NCI-H2171 treated with DMSO at 0.1 percent for 48 hours (cell line): ENCODE data around the gene PRDX6.
"Not testable (repeated sequence)": the region's sequence is repeated elsewhere in the genome, so short reads cannot be mapped to it uniquely, and the experiment has no call there.

Source experiments
- DNase-seq: peaks from one replicate; lab custom pipeline; 2025; lab: John Stamatoyannopoulos, UW

PRDX6 gene

DNA sequence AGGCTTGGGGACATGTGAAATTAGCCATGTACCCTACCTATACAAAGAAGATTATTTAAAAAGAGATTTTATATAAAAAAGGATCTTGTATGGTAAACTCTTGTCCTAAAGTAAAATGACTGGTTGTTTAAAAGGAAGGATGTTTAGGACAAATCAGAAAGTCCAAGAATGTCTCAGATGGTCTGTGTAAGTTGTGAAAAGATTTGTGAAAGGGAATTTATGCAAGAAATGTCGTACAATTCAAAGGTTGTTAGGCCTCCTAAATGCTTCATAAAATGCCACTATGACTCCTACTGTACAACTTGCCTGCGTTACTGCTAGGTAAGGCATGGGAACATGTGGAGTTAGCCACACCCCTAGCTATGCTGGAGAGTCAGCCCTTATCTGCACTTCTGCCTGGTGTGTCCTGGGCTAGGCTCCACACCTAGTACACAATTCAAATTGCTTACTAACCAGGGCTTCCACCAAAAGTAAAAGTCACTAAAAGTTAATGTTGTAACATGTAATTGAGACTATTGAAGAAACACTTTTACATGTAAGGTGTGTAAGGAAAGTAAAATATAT lies 19.7 kb downstream of the PRDX6 start:
- no peak for DNase-seq

DNA sequence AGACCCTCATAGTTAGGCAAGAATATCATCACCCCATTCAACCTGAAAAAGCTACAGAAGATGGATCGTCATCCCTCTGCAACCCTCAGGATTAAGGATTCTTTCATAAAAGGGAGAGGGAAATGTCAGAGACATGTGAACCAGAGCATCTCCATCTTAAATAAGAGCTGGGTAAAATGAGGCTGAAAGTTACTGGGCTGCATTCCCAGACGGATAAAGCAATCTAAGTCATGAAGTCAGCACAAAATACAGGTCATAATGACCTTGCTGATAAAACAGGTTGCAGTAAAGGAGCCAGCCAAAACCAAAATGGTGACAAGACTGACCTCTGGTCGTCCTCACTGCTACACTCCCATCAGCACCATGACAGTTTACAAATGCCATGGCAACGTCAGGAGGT lies 22.6 kb downstream of the PRDX6 start:
- DNase-seq = no peak

DNA sequence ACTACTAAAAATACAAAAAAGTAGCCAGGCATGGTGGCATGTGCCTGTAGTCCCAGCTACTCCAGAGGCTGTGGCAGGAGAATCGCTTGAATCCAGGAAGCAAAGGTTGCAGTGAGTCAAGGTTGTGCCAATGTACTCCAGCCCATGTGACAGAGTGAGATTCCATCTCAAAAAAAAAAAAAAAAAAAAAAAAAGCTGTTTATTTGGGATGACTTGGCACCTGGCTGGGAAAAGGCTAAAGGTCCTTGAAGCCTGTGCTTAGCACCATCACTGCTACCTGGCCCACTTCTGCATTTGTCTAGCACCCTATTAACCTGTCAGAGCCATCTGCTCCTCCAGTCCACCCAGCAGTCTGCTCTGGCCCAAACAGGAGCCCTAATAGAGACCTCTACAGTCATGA lies 25.0 kb downstream of the PRDX6 start:
- no peak for DNase-seq

DNA sequence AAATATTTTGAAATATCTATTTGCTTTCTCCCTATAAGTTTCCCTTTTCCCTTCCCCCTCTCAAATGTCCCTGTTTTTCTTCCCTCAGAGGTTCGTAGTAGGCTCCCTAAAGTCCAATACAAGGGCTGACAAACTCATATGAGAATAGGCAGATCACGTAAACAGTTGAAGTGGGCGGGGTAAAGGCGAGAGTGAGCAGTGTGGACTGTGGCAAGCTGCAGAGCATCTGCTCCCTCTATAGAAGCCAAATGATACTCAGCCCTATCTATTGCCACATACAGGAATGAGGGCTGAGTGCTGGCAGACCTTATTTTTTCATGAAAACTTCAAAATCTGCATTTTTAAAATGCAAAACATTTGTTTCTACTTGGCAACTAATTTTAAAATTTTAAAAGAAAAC lies 26.3 kb downstream of the PRDX6 start:
- DNase-seq = peak; percentile 47

DNA sequence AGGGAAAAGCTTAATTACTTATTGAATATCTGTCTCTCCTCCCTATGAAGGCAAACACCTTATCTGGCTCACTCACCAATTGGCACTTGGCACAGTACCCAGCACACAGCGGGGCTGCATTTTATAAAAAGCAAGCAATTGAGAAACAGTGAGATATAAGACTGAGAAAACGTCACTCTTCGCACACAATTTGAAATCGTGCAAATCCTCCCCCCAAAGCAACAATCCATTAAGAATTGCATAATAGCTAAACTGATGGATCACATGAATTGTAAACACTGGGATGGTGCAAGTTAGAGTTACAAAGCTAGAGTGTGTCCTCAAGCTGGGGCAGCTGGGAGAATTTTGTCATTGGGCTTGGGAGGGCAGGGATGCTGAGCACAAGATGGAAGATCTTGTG lies 27.1 kb downstream of the PRDX6 start:
- no peak for DNase-seq

DNA sequence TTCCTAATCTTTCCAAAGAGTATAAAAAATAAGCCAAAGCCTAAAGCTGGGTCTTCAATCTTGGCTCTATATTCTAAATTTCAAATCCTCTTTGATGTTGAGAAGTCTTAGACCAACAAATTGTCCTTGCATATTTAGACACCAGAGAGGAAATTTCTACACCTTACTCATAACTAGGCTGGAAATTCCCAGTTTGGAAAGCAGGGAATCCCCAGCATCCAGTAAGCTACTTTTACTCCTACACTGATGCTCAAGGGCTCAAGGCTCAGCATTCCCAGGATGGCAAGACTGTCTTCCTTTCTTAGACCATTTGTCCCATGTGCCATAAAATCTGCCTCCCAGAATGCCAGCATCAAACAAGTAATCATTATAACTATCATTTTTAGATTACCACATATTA lies 28.3 kb downstream of the PRDX6 start:
- no peak for DNase-seq

DNA sequence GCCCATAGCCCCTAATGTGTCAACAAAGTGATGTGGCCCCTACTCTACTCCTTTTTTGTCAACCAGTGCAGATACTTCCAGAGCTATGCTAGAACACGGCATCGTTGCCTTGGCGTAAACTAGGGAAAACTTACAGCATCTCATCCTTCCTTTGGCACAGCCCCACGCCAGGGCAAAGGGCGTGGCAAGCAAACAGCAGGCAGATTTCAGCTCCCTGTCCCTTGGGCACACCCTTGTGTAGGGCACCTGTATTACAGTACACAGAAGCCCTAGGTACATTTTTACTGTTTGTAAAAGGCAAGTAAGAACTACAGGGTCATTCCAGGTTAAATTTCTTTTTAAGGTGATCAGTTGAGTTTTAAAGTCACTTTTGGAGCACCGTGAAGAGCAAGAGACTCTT lies 29.3 kb downstream of the PRDX6 start:
- DNase-seq = no peak

DNA sequence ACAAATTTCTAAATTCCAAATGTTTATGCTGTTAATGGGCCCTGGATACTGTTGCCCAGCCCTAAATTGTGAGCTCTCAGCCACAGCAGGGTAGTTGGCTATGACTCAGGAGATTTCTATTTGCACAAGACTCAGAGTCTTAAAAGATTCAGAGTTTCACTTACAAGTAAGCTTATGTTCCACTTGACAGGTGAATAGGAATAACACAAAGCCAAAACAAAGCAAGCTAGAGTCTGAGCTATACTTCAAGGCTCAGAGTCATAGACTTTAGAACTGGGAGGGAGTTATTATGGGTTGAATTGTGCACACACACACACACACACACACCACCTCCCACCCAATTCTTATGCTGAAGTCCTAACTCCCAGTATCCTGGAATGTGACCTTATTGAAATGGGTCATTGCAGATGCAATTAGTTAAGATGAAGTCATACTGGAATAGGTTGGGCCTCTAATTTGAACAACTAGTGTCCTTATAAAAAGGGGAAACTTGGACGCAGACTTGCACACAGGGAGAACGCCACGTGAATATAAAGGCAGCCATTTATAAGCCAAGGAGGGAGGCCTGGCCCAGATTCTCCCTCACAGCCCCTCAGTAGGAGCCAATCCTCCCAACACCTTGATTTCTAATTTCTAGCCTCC lies 30.2 kb downstream of the PRDX6 start:
- no peak for DNase-seq

DNA sequence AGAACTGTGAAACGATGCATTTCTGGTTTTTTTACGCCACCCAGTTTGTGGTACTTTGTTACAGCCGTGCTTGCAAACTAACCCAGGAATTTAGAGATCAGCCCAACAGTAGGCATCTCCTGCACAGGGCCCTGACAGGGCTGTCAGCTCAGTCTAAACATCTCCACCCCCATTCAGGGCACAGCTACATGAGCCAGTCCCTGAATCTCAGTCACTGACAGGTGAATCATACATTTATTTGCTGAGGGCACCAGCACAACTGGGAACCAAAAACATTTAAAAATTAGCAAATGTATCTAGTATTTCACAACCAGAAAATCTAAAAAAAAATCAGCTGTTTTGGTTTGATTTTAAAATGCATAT lies 30.7 kb downstream of the PRDX6 start:
- DNase-seq = no peak

DNA sequence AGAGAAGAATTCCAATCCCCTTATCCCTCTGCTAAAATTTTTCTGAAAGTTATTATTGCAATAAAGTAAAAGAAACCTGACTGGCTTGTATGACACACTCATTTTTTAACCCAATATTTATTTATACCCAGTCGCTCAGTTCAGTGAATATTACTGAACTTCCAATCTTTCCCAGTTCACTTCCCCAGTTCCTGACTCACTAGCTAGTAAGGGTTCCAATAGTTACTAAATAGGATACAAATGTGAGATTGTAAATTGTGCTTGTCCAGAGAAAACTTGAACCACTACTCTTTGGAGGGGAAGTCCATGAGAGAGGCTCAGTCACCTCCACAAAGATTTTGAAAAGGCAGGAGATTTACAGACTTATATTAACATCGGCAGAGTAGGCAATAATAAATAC lies 31.4 kb downstream of the PRDX6 start:
- no peak for DNase-seq

DNA sequence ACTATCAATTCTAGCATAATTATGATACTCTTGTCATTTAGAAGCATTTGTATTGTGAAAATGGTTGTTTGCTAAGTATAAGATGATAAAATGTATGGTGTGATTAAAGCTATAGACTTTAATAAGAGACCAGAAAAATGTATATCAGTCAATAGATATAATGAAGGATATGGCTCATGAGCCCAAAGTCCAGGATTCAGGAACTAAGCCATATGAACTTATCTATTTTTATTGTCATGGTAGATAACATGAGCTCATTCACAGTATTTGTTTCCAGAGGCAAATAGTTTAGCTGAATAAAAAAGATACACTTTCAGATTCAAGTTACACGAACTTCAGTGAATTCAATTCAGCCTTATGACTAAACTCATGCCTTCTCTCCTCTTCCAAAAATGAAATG lies 32.7 kb downstream of the PRDX6 start:
- no peak for DNase-seq

DNA sequence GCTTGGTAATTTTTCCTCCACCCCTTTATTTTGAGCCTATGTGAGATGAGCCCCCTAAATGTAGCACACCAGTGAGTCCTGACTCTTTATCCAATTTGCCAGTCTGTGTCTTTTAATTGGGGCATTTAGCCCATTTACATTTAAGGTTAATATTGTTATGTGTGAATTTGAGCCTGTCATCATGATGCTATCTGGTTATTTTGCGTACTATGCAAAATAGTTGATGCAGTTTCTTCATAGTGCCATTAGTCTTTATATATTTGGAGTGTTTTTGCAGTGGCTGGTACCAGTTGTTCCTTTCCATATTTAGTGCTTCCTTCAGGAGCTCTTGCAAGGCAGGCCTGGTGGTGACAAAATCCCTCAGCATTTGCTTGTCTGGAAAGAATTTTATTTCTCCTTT lies 37.4 kb downstream of the PRDX6 start:
- not testable (repeated sequence) for DNase-seq

DNA sequence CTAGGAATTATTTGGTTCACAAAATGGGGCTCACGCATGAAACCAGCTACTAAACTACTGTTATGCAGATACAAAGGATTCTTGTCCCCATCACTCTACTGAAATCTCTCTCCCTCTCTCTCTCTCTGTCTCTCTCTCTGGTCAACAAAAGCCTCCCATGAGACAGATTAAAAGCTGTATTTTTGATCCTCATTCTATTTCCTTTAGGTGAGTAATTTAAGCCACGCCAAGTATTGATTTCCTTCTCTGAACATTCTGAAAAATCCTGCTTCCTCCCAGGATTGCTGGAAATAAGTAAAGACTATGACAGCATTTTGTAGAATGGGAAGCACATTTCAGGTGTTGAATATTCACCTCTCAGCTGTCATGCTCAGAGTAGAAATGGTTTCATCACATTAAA lies 43.7 kb downstream of the PRDX6 start:
- DNase-seq = no peak

DNA sequence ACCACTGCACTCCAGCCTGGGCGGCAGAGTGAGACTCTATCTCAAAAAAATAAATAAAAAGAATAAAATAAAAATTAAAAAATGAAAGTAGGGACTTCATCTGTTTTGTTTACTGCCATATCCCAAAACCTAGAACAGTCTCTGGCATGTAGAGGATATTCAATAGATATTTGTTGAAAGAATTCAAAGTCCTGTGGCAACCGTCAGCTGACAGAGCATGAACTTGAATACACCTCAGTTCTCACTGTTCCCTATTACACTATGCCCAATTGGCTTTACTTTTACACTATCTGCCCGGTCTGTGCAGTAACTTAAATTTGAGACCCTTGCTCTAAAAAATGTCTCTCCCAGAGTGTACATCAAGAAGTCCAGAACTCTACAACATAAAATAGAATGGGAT lies 46.2 kb downstream of the PRDX6 start:
- no peak for DNase-seq

DNA sequence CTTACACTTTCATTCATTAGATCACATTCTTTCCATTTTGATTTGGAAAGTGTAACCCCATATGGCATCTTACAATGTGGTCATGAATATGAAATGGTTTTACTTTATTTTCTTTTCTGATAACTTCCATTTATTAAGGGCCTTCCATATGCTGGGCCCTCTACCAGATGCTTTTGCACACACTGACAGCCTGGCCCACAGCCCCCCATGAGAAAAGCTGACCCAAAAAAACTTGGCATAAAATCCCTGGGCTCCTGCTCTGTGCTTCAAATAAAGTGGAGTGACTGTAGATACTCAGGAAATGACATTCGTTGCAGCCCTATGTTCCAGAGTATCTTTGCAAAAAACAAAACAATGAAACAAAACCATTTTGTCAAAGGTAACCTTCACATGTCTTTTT lies 48.8 kb downstream of the PRDX6 start:
- DNase-seq = no peak

DNA sequence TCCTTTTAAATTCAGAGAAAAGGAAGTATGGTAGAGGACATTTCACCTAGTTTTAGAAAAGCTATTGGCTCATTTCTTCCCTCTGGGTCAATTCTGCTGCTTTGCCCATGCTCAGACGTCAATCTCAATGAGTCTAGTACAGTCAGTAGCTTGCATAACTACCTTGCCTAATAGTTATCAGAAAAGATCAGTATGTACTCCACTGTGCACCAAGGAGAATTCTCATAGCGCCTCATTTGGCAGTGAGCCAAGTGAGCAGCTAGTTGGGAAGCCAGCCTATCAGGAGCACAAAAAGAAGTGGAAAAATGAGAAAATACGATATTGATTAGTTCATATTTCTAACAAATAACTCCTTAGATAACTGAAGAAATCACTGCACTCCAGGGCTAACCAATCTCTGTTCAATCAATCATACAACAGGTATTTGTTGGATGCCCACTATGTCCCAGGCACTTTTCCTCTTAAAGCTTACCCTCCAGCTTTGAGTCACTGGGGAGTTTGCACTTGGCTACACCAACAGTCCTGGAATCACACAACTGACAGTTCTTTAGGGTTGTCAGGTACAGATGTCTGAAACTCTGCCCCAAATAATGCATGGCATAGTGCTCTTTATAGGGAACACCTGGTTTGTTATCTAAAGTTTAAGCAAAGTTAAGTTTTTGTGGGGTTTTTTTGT lies 50.2 kb downstream of the PRDX6 start:
- peak; percentile 26 for DNase-seq

DNA sequence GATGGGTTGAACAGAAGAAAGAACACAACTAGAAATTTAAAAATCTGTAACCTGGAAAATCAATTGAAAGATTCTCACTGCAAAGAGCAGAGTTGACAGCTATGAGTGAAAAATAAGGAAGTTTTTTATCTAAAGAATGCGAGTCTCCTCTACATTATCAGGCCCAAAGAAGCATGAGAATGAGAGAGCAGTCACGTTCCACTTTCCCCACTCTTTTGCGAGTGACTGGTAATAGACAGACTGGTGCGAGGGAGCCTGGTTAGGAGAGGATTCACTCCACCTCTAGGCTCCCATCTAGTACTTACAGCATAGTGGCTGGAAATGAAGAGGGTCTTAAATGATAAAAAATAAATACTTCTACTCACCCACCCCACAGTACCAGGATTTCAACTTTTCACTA lies 52.0 kb downstream of the PRDX6 start:
- DNase-seq = no peak

DNA sequence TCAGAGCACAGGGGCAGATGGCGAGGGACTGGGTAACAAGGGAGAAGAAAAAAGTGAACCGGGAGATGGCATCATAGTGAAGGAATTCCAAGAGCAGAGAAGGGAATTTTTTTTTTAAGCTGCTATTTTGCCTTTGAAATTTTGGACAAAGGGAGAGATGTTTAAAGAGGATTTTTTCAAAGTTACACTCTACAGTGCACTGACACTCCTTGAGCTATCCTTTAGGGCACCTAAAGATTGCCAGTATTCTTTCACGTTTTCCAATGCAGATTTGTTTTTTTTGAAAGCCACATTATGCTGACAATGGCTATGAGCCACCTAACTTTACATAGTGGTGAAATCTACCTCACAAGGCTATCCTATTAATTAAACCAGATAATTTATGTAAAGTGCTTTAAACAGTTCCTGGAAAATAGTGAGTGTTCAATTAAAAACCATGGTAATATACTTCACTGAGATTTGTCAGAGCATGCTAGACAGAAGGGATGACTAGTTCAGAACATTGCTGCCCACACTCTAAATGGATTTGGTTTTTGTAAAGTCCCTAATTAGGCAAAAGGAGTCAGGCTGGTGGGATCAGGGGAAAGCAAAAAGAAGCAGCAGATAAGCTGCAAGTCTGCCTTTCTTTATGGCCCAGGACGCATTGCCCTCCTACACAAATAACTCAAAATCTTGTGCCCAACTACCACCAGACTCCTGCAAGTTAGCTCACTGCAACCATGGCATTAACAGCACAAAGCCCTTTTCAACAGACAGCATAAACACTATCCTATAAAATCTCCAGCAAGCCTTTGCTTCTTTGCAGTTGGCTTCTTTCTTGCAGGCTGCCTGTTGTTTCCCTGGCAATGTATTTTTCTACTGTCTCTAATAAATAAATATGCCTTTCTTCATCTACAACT lies 53.9 kb downstream of the PRDX6 start:
- no peak for DNase-seq

DNA sequence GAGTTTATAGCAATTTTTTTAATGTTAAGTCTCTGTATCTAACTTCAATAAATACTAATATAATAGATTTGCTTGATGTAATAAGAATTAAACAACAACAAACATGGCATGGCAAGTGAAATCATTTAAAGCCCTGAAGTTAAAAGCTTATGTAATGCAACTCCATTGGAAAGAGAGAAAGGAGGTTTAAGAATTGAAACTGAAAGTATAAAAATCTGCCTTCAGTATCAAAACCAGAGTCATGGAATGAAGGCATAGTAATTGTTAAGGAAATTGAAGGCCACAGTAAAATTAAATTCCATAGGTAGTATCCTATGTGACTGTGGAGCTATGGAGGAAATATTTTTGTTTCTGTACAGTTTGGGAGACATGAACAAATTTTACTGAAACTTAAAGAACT lies 55.1 kb downstream of the PRDX6 start:
- no peak for DNase-seq

DNA sequence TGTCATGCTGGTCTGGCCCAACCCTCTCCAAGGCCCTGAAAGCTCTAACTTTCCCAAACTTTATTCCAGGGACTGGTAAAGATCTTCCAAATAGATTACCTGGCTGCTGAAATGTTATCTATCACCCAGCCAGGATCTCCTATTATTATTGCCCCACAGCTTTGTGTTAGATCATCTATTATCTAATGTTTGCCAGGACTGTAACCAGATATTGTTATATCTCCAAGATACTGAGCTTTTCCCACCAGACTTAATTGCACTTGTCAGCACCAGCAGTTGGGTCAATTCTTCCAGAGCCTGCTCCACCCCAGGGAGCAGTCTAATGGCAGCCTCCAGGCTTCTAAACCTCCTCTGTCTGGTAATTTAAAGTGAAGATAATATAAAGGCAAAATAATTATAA lies 59.1 kb downstream of the PRDX6 start:
- no peak for DNase-seq
